Right lung (tissue), 5 donors: ENCODE results near the gene SLC12A7. TPM values are rescaled to one million over a fixed set of nuclear protein-coding genes. Genes with fewer than 3 reads are reported as not detected.

Experiments used
- DNase-seq, 2 donors: peaks; one replicate each; pipeline ENCODE4 v3.0.0-alpha.2; 2013
- polyA plus RNA-seq, 5 donors: library from polyadenylated mRNA; unstranded; fragments of 120-200 nt; gene quantifications; one replicate each; pipeline versions ENCODE4 v1.2.1 to v1.2.3, GENCODE V29; 2013; ENCODE audit warnings: inconsistent platforms in 1 of 5, low replicate concordance in 1 of 5; ENCODE audit not compliant: insufficient read length in 5 of 5, insufficient read depth in 1 of 5

The SLC12A7 gene
- polyA plus RNA-seq, 5 donors = 21.8 to 34.2 (median 30.1) TPM

DNA sequence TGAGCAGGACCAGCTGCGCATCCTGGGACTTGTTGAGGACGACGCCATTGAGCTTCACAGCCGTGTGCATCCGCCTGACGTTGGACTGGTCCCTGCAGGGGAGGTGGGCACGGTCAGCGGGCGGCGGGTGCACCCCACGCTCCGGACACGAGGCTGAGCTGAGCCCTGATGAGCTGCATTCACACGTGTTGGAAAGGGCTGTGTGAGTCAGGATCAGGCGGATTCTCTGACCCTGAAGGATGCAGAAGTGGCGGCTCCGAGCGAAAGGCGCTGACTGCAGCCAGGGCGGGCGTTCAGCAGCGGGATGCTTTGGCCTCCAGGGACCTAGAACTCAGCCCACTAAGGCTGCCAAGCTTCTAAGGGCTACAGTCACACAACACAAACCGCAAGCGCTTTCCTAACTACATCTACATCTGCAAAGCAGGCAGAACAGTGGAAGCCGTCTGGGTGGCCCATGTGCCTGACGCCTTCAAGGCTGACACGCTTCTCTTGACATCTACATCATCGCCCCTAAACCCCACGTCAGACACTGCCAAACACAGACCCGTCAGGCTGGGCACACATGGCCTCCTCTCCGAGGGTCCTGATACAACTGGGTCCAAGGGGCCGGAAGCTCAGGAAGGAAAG, 58.4 kb downstream of the SLC12A7 start:
- no peak for DNase-seq

DNA sequence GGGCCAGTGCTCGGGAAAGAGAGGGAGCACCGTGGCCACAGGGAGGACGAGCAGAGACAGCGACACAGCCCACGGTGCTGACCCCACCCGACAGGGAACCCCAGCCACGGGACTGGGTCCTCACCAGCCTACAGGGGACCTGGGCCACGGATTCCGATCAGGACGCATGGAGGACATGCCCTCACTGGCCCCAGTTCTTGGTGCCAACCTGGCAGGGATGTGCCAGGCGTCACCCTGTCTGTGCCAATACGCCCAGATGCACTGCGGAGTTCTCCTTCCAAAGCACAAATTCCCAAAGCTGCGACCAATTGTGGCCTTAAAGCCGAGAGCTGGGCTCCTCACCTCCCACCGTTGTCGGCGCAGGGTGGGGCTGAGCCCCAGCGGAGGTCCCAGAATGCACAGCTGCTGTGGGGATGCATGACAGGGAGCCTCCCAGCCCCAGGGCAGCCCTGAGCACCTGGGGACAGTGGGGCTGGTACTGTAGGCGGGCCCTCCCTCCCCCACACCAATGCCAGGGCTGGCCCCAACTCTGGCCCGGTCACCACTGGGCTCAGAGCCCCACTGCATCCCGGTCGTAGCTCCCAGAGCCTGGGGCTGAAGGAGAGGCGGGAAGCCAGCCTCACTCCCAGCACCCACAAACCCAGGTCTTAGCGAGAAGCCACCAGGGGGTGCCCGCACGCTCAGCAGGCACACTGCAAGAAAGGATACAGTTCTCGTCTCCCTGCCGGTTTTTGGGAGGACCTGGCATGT, 59.0 kb downstream of the SLC12A7 start:
- DNase-seq = no peak

DNA sequence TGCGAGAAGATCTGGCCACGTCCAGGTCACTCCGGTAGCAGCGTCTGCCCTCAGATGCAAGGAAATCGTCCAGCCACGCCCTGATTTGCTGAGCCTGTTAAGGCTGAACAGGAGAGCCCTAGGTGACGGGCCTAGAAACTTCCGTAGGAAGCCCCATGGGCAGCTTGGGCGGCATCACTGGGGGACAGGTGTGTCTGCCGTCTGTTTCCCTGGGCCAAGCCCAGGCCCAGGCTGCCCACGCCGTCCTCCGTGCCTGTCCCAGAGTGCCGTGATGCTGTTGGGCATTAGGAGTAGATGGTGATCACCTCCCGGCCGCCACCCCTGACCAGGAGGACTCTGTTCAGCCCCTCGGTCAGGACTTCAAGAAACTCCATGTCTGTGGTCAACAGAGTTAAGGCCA, 59.8 kb downstream of the SLC12A7 start:
- no peak for DNase-seq

DNA sequence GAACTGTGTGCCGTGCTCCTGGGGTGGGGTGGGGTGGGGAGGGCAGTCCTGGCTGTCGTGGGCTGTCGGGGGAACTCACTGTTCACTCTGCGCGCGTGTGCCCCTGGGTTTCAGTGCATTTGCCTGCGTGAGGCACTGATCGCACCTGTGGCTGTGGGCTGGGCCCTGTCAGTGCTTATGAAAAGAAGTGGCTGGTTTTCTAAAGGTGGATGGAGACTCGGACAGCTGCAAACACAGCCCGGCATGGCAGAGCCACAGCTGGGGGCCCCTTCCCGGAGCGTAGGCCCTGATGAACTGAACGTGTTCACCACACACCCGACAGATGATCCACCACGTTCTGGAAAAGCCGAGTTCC, 60.5 kb downstream of the SLC12A7 start:
- DNase-seq = no peak

DNA sequence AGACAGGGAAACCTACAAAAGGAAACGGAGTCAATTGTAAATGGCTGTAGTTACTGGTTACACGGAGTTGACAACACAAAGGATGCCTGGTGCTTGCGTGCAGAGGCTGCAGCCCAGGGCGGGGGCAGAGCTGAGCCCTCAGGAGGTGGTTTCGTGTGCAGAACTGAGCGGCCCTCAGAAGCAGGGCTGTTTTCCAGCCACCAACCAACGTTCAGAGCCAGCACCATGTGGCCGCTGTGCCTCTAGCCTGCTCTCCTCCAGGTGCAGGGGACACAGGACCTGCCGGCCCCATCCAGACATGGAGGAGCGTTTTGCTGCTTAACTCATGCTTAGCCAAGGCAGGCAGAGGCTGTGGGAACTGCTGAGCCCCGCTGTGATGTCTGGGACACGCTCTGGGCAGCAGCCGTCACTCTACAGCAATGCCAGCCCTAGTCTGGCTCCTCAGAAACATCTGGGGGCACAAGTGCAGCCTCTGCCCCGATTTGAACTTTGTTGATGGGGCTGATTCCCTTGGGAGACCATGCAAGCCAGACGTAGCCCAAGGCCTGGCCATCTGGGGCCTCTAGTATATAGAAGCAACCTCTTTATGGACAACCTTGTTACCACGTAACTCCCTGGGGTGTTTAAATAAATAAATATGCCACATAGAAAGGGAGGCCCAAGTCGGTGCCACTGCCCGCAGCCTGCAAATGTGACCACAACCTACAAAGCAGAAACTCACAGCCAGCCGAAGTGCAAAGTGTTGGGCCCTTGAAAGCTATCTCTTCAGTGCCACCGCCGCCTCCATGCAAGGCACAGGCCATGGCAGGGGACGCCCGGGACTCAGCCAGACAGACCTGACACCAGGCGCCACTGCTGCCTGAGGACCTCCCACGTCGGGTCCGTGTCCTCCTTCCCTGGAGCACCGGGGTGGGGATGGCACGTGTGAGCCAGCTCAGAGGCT, 61.2 kb downstream of the SLC12A7 start:
- no peak for DNase-seq

DNA sequence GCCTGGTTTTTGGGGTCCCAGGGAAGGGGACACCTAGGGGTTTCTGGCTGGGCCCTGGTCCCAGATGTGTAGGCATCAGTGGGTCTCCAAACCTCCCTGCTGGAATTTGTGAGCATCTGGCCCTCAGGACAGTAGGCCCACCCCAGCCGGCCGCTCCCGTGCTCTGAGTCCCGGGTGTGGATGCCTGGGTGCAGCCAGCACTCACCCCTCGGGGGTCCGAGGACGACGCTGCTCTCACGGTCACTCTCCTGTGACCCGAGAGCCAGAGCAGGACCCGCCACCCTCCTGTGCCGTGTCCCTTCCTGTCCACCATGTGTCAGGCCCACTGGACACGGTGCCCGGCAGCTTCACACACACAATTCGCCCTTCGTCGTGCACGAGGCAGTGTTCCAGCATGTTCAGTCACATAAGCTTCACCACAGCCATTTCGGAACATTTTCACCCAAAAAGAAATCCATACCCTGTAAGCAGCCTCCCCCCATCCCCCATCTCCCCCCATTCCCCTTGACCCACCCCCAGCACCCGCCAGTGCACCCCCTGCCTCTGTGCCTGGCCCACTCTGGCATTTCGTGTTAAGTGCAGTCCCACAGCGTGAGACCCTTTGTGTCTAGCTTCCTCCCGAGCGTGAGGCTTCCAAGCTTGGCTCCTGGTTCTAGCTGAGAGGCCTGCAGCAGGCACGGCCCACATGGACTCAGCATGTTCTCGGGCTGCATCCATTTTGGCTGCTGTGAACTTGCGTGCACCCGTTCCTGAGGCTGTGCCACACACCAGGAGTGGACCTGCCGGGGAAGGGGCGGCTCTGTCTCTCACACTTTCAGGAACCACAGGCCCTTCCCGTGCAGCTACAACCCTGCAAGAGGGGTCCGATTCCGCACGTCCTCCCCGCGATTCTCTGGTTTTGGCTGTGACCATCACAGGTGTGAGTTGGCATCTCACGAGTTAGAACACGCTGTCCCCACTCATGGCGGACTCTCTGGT, 62.7 kb downstream of the SLC12A7 start:
- no peak for DNase-seq

DNA sequence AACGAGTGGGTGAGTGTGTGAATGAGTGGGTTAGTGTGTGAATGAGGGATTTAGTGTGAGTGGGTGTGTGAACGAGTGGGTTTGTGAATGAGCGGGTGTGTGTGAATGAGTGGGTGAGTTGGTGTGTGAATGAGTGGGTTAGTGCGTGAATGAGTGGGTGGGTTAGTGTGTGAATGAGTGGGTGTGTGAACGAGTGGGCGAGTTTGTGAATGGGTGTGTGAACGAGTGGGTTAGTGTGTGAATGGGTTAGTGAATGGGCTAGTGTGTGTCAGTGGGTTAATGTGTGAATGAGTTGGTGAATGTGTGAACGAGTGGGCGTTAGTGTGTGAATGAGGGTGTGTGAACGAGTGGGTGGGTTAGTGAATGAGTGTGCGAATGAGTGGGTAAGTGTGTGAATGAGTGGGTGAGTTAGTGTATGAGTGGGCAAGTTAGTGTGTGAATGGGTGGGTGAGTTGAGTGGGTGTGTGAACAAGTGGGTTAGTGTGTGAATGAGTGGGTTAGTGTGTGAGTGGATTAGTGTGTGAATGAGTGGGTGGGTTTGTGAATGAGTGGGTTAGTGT, 63.6 kb downstream of the SLC12A7 start:
- DNase-seq = no peak

DNA sequence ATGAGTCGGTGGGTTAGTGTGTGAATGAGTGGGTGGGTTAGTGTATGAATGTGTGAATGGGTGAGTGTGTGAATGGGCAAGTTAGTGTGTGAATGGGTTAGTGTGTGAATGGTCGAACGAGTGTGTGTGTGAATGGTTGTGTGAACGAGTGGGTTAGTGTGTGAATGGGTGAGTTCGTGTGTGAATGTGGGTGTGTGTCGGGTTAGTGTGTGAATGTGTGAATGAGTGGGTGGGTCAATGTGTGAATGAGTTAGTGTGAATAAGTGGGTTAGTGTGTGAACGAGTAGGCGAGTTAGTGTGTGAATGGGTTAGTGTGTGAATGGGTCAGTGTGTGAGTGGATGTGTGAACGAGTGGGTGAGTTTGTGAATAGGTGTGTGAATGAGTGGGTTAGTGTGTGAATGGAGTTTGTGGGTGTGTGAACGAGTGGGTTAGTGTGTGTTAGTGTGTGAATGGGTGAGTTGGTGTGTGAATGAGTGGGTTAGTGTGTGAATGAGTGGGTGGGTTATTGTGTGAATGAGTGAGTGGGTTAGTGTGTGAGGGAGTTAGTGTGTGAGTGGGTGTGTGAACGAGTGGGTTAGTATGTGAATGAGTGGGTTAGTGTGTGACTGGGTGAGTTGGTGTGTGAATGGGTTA, 64.4 kb downstream of the SLC12A7 start:
- DNase-seq = no peak

DNA sequence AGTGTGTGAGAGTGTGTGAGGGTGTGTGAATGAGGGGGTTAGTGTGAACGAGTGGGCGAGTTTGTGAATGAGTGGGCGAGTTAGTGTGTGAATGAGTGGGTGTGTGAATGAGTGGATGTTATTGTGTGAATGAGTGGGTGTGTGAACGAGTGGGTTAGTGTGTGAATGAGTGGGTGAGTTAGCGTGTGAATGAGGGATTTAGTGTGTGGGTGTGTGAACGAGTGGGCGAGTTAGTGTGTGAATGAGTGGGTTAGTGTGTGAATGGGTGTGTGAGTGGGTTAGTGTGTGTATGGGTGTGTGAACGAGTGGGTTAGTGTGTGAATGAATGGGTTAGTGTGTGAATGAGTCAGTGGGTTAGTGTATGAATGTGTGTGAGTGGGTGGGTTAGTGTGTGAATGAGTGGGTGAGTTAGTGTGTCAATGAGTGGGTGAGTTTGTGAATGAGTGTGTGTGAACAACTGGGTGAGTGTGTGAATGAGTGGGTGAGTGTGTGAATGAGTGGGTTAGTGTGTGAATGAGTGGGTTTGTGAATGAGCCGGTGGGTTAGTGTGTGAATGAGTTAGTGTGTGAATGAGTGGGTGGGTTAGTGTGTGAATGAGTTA, 65.8 kb downstream of the SLC12A7 start:
- DNase-seq = no peak

DNA sequence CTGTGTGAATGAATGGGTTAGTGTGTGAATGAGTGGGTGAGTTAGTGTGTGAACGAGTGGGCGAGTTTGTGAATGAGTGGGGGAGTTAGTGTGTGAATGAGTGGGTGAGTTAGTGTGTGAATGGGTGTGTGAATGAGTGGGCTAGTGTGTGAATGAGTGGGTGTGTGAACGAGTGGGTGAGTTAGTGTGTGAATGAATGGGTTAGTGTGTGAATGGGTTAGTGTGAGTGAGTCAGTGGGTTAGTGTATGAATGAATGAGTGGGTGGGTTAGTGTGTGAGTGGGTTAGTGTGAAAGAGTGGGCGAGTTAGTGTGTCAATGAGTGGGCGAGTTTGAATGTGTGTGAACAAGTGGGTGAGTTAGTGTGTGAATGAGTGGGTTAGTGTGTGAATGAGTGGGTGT, 67.7 kb downstream of the SLC12A7 start:
- no peak for DNase-seq

DNA sequence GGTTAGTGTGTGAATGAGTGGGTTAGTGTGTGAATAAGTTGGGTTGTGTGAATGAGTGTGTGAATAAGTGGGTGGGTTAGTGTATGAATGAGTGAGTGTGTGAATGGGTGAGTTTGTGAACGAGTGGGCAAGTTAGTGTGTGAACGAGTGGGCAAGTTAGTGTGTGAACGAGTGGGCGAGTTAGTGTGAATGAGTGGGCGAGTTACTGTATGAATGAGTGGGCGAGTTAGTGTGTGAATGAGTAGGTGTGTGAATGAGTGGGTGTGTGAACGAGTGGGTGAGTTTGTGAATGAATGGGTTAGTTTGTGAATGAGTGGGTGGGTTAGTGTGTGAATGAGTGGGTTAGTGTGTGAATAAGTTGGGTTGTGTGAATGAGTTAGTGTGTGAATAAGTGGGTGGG, 68.5 kb downstream of the SLC12A7 start:
- no peak for DNase-seq

DNA sequence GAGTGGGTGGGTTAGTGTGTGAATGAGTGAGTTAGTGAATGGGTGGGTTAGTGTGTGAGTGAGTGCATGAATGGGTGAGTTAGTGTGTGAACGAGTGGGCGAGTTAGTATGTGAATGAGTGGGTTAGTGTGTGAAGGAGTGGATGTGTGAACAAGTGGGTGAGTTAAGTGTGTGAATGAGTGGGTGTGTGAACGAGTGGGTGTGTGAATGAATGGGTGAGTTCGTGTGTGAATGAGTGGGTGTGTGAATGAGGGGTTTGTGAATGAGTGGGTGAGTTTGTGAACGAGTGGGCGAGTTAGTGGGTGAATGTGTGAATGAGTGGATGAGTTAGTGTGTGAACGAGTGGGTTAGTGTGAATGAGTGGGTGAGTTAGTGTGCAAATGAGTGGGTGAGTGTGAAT, 69.2 kb downstream of the SLC12A7 start:
- DNase-seq = no peak

DNA sequence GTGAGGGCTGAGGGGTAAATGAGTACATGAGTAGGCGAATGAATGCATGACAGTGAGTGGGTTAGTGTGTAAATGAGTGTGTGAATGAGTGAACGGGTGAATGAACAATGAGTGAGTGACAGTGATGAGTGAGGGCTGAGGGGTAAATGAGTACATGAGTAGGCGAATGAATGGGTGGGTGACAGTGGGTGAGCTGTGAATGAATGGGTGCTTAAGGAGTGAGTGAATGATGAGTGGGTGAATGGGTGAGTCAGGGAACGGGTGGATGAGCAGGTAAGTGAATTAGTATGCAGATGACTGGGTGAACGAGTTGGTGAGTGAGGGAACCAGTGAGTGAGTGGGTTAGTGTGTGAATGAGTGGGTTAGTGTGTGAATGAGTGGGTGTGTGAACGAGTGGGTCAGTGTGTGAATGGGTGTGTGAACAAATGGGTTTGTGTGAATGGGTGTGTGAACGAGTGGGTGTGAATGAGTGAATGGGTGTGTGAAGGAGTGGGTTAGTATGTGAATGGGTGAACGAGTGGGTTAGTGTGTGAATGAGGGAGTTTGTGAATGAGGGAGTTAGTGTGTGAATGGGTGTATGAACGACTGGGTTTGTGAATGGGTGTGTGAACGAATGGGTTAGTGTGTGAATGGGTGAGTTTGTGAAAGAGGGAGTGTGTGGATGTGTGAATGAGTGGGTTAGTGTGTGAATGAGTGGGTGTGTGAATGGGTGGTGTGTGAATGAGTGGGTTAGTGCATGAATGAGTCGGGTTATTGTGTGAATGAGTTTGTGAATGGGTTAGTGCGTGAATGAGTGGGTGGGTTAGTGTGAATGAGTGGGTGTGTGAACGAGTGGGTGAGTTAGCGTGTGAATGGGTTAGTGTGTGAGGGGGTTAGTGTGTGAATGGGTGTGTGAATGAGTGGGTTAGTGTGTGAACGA, 70.4 kb downstream of the SLC12A7 start:
- no peak for DNase-seq

DNA sequence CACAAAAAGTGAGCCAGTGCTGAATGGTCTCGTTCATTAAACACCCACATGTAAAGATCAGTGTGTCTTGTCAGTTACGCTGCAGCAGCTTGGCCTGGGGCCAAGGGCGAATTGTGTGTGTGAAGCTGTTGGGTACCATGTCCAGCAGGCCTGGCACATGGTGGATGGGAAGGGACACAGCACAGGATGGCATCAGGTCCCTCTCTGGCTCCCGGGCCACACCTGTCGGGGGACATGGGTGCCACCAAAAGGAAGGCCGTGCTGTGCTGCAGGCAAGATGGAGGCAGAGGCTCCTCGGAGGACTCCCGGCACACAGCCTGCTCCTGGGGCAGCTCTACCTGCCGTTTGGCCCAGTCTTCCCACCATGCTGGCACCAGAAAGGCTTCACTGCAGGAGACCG, 71.3 kb downstream of the SLC12A7 start:
- no peak for DNase-seq

DNA sequence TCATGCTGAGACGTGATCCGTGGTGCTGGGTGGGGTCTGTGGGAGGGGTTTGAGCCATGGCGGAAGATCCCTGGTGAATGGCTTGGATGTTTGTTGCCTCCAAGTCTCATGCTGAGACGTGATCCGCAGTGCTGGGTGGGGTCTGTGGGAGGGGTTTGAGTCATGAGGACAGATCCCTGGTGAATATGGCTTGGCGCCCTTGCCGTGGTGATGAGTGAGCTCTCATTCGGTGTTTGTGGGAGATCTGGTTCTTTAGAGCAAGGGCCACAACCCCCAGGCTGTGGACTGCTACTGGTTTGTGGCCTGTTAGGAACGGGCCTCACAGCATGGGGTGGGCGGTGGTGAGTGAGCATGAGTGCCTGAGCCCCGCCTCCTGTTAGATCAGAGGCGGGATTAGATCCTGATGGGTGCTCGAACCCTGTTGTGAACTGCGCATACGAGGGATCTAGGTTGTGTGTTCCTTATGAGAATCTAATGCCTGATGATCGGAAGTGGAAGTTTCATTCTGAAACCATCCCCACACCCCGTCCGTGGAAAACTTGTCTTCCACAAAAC, 72.1 kb downstream of the SLC12A7 start:
- DNase-seq = no peak

DNA sequence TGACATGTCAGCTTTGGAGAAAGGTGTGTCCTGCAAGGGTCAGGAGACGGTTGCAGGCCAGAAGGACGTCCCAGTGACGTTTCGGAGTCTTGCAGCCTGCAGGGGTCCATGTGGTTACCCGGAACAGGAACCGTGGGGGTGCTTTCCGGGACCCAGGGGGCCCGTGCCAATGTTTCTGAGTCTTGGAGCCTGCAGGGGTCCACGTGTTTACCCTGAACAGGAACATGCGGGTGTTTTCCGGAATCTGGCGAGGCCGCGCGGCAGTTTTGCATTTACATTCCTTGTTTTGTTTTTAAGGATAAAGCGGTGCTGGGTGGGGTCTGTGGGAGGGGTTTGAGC, 72.7 kb downstream of the SLC12A7 start:
- DNase-seq = no peak

DNA sequence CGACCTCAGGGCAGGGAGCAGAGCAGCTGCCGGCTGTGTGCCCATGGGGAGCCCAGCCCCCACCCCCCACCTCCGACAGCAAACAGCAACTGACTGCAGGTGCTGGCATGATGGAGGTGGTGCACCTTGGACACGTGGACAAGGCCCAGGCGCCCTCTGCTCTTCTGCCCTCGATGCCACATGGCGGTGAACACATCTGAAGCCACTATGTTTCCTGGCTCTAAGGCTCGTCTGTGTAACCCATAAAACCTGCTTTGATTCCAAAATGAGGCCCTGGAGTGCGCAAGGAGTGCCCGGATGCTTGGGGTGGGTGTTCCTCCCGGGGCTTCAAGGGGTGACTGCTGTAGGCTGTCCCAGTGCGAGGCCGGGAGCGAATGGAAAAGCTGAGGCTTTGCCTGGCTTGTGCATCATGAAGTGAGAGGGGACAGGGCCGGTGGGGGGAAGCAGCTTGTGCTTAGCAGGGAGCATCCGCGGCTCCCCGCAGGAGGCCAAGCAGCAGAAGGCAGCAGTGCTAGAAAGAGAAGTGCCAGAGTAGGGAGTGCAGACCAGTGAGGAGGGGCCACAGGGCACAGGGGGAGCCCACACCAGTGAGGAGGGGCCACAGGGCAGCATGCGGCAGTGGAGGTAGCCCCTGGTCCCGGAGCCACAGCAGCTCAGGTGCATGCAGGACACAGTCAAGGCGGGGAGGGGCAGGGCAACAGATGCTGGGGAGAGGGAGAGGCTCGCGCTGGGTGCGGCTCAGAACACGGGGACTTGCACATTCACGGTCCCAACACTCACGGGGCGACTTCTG, 73.2 kb downstream of the SLC12A7 start:
- DNase-seq = no peak
